Measurements from ENCODE around the gene NMRK1.

- TF ChIP-seq CTCF (conservative IDR thresholded peaks at IDR 0.05; ENCODE audit: low read length) (no peak), EZH2phosphoT487 (IDR thresholded peaks at IDR 0.05; ENCODE audit: borderline replicate concordance, low read depth, low read length) (no peak)
Measured at GRCh38 chr9:75039009-75039408, 48.9 kb downstream of the NMRK1 start.
